Dendritic cell treated with granulocyte-macrophage colony-stimulating factor and Interleukin-4, amounts not matched to agents 40 ng/mL and 50 ng/mL, for 4 days (primary cell): ENCODE measurements around the gene SCAF4.

ENCODE experiments used
- H3K27ac Mint-ChIP-seq: one replicate; pipeline ENCODE4 v1.8.0; 2022; ENCODE audit warnings: mild to moderate bottlenecking, mixed read lengths
- H3K27me3 Mint-ChIP-seq: one replicate; pipeline ENCODE4 v1.8.0; 2022; ENCODE audit warnings: mild to moderate bottlenecking, mixed read lengths
- H3K36me3 Mint-ChIP-seq: one replicate; pipeline ENCODE4 v1.8.0; 2022; ENCODE audit warnings: low read depth, mixed read lengths
- H3K4me1 Mint-ChIP-seq: one replicate; pipeline ENCODE4 v1.8.0; 2022; ENCODE audit warnings: low read depth, mixed read lengths
- H3K4me3 Mint-ChIP-seq: one replicate; pipeline ENCODE4 v1.8.0; 2022; ENCODE audit warnings: mild to moderate bottlenecking, moderate library complexity, mixed read lengths
- H3K9me3 Mint-ChIP-seq: one replicate; pipeline ENCODE4 v1.8.0; 2022; ENCODE audit warnings: mixed read lengths
- intact Hi-C: fragments of 100-400 bp; cut with micrococcal nuclease; formaldehyde crosslinking; loops from one replicate; pipeline ENCODE4 v1.15.0; 2022

SCAF4 gene

DNA sequence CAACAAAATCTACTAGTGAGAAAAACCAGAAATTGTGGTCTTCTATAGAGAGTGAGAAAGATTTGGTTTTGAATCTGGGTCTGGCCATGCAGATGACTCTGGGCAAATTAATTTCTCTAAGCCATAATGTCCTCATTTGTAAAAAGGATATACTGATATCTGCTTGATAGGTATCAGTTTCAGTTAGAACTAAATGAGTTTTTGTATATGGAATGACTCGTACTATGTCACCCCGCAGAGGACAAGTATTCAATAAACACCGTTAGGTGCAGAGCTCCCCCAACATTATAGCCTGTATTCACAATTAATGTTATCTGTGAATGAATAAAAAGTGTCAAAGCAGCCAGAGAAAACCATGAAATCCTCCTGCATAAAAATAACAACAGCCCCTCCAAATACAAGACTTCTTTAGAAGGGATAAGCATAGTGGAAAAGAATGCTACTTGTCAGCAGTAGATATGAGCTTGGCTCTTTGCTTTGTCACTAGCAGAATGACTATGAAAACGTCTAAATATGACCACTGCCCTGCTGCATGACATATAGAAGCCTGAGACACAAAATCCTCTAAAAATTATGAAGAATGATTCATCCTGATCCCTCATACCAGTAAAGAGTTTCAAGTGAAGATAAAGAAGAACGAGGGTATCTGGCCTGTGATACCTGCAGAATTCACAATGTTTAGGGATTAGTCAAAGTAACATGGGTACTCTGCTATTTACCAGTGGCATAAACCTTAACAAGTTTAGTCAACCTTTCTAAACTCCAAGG lies 17.8 kb downstream of the SCAF4 start:
- Mint-ChIP-seq H3K27ac (no peak overlapping the region), H3K36me3 (no peaks in the 10 kb centered on the region), H3K4me3 (no peak overlapping the region), H3K9me3 (no peaks in the 10 kb centered on the region), H3K4me1 (peaks cover 31% of the 10 kb centered on the region), H3K27me3 (no peaks in the 10 kb centered on the region)
- intact Hi-C loops, result no loop called here

DNA sequence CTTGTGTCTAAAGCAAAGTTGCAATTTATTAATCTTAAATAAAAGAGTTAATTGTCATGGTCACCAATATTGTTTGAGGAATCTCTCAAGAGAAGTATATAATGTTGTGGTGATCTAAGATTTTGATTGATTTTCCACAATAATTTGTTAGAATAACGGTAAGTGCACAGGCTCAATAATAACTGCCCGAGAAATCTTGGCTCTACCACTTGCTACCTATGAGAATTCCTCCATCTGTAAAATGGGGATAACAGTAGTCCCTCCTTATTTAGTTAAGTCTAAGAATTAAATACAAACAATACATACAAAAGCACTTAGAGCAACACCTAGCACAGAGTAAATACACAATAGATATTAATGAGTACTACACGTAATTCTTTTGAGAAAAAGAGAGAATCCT lies 18.8 kb downstream of the SCAF4 start:
- Mint-ChIP-seq H3K4me3 (no peak overlapping the region), H3K9me3 (no peaks in the 10 kb centered on the region), H3K27me3 (no peaks in the 10 kb centered on the region), H3K36me3 (no peaks in the 10 kb centered on the region), H3K4me1 (peaks cover 33% of the 10 kb centered on the region), H3K27ac (no peak overlapping the region)
- intact Hi-C loops, result no loop called here

DNA sequence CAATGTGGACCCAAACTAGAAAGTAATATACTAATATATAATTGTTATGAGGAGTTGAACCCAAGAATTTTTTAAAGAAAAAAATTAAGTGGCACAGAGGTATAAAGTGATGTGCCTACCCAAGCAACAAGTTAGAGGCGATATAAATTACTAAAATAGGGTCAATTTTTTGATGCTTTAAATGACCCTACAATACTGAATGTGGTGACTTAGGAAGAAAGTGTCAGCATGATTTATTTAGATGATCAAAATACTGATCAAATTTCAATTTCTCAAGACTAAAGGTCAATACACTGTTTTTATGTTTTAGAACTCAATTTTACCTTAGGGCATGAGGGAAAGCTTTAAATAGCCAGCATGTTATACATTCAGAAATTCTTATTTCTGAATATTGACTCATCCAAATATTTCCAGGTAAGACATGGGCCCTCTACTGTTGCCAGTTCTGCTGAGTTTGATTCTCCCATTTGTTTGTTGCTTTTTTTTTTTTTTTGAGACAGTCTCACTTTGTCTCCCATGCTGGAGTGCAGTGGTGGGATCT lies 20.1 kb downstream of the SCAF4 start:
- Mint-ChIP-seq H3K36me3 (no peaks in the 10 kb centered on the region), H3K27ac (no peak overlapping the region), H3K9me3 (no peaks in the 10 kb centered on the region), H3K4me1 (peaks cover 35% of the 10 kb centered on the region), H3K4me3 (no peak overlapping the region), H3K27me3 (no peaks in the 10 kb centered on the region)
- intact Hi-C loops, result no loop called here

DNA sequence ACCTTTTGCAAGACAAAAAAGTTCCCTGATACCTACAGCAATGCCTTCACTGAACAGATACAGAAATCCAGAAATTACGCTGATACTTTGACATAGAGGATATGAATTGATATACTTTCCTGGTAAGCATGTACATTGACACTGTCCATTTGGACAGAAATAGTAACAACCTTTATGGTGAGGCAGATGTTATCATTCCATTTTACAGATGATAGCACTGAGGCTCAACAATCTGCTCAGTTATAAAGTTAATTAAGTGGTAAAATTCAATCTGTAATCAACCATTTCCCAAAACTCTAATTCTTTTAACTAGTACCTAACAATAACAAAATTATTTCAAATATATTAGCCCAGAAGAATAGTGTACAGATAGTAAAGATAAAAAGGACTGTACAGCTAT lies 20.6 kb downstream of the SCAF4 start:
- intact Hi-C loops, result no loop called here
- H3K4me3 Mint-ChIP-seq, result no peak overlapping the region
- H3K4me1 Mint-ChIP-seq, result peaks cover 39% of the 10 kb centered on the region
- H3K9me3 Mint-ChIP-seq, result no peaks in the 10 kb centered on the region
- H3K36me3 Mint-ChIP-seq, result no peaks in the 10 kb centered on the region
- no peak overlapping the region for H3K27ac Mint-ChIP-seq
- no peaks in the 10 kb centered on the region for H3K27me3 Mint-ChIP-seq

DNA sequence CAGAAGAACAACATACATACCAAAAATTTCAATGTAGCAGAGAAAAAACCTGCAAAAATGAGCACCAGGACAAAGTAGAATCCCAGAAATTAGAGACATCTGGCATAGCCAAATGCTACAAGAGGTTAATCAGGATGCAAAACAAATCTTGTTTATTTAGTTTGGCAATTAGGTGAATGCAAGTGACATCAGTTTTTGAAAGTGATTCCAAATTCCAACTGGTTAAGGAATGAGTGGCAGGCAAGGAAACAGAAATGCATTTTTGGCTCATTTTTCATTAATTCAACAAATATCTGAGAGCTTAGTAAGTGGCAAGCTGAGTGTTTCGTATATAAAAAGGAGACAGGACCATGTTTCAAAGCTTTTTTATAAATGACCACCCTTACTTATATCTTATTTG lies 21.3 kb downstream of the SCAF4 start:
- H3K27me3 Mint-ChIP-seq, result no peaks in the 10 kb centered on the region
- H3K27ac Mint-ChIP-seq, result no peak overlapping the region
- intact Hi-C loops, result no loop called here
- H3K4me3 Mint-ChIP-seq, result no peak overlapping the region
- H3K9me3 Mint-ChIP-seq, result no peaks in the 10 kb centered on the region
- H3K4me1 Mint-ChIP-seq, result peaks cover 41% of the 10 kb centered on the region
- H3K36me3 Mint-ChIP-seq, result no peaks in the 10 kb centered on the region

DNA sequence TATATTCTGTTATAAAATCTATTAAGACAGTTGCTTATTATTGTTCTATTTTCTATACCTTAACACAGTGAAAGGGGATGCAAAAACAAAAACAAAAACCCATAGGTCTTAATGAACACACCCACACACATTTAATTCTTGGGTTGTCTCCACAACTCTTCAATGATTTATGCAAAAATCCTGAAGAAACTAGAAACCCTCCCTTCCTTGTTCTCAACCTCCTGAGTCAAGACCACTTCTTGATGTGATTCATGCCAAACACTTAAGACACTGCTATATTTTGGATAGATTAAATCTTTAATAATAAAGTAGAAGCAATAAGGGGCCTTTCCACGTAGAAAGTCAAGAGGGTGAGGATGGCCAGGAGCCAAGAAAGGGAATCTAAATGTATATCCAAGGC lies 23.4 kb downstream of the SCAF4 start:
- Mint-ChIP-seq H3K27ac (no peak overlapping the region), H3K27me3 (no peaks in the 10 kb centered on the region), H3K4me1 (peaks cover 29% of the 10 kb centered on the region), H3K4me3 (no peak overlapping the region), H3K36me3 (peaks cover 12% of the 10 kb centered on the region), H3K9me3 (no peaks in the 10 kb centered on the region)
- intact Hi-C loops, result no loop called here

DNA sequence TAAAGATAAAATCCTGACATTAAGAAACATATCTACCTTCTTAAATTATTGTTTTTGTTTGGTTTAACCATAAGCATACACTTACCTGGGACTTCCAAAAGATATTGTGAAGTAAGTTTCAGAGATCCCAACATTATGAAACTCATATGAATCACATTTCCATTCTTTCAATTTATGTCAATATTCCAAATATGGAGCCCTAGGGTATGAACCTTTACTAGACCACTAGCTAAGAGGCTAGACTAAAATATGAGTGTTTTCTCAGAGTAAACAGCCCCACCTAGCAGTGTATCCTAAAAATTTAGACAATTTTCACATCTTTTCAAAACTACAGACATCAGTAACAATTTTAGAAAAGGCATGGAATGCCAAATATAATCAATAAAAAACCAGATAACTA lies 24.4 kb downstream of the SCAF4 start:
- Mint-ChIP-seq H3K4me1 (peaks cover 29% of the 10 kb centered on the region), H3K27ac (no peak overlapping the region)

DNA sequence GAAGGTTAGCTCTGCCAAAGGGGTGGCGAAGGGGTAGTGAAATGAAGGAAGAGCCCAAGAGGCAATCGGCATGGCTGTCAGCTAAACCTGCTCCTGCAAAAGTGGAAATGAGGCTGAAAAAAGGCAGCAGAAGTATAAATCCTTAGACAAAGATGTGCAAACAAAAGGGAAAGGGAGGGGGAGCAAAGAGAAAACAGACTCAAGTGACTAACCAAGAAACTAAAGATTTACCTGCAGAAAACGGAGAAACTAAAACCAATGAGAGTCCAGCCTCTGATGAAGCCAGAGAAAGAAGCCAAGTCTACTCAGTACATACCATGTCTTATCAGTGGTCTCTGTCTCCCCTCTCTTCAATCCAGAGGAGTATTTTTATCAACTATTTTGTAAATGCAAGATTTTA lies 25.4 kb downstream of the SCAF4 start:
- Mint-ChIP-seq H3K36me3 (peaks cover 22% of the 10 kb centered on the region), H3K4me1 (peaks cover 32% of the 10 kb centered on the region), H3K27ac (no peak overlapping the region), H3K27me3 (no peaks in the 10 kb centered on the region), H3K4me3 (no peak overlapping the region), H3K9me3 (no peaks in the 10 kb centered on the region)
- intact Hi-C loops, result no loop called here

More for the DNA sequence above, 24.4 kb downstream of the SCAF4 start:
- intact Hi-C loops, result no loop called here
- Mint-ChIP-seq H3K9me3 (no peaks in the 10 kb centered on the region), H3K4me3 (no peak overlapping the region), H3K36me3 (peaks cover 13% of the 10 kb centered on the region), H3K27me3 (no peaks in the 10 kb centered on the region)

DNA sequence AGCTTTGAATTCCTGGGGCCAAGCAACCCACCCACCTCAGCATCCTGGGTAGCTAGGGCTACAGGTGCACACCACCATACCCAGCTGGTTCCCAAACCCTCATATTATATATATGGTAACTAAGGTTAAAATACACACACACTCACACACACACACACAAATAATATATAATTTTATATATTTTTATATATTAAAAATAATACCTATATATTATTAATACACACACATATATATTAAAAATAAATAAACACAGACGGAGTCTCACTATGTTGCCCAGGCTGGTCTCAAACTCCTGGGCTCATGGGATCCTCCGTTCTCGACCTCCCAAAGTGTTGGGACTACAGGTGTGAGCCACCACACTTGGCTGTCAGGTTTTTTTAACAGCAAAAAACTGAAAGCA lies 31.9 kb downstream of the SCAF4 start:
- intact Hi-C loops, result no loop called here
- H3K4me3 Mint-ChIP-seq, result no peak overlapping the region
- H3K4me1 Mint-ChIP-seq, result peaks cover 6% of the 10 kb centered on the region
- H3K27ac Mint-ChIP-seq, result no peak overlapping the region
- no peaks in the 10 kb centered on the region for H3K9me3 Mint-ChIP-seq
- H3K27me3 Mint-ChIP-seq, result no peaks in the 10 kb centered on the region
- peaks cover 67% of the 10 kb centered on the region for H3K36me3 Mint-ChIP-seq

DNA sequence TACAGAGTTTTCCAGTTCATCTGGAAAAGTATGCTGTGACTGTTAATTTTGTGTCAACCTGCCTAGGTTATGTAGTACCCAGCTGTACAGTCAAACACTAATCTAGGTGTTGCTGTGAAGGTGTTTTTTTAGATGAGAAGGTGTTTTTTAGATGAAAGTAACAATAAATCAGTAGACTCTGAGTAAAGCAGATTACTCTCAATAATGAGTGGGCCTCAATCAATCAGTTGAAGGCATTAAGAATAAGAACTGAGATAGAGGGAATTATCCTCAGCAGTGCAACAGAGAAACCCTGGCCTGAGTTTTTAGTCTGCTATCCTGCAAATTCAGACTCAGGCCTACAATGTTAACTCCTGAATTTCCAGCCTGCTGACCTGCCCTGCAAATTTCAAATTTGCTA lies 33.5 kb downstream of the SCAF4 start:
- intact Hi-C loops, result no loop called here
- no peaks in the 10 kb centered on the region for H3K27me3 Mint-ChIP-seq
- peaks cover 11% of the 10 kb centered on the region for H3K4me1 Mint-ChIP-seq
- H3K27ac Mint-ChIP-seq, result no peak overlapping the region
- no peaks in the 10 kb centered on the region for H3K9me3 Mint-ChIP-seq
- no peak overlapping the region for H3K4me3 Mint-ChIP-seq
- H3K36me3 Mint-ChIP-seq, result peaks cover 72% of the 10 kb centered on the region

DNA sequence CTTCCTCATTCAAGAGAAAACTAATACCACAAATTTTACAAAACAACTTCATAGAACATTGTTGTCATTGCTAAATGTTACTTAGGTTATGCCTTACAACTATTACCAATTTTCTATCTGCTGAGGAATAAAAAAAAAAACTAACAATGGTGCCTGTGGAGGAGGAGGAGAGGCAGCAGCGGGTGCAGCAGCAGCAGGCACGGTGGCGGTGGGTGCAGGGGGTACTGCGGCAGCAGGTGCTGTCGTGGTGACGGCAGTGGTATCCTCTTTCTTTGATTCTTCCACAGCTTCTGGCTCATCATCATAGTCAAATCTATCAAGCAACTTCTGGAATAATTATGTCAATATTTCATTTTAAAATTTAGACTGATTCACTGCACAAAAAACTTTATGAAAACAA lies 35.5 kb downstream of the SCAF4 start:
- intact Hi-C loops, result no loop called here
- Mint-ChIP-seq H3K36me3 (peaks cover 75% of the 10 kb centered on the region), H3K27me3 (no peaks in the 10 kb centered on the region), H3K9me3 (no peaks in the 10 kb centered on the region), H3K4me1 (peaks cover 6% of the 10 kb centered on the region), H3K27ac (no peak overlapping the region), H3K4me3 (no peak overlapping the region)

DNA sequence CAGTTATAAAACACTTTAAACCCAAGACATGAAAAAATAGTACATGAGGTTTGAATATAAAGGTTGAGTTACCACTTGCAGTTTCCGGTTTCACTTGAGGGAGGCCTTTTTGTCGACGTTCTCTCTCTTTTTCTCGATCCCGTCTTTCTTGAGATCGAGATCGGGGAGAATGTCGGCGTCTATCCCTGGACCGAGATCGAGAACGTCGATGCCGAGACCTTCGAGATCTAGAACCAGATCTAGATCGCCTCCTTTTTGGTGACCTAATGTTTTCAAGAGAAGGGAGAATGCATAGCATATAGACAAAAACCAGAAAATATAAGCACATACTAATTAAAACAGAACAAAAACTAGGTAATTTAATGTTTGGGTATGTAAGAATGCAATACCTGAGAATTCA lies 38.7 kb downstream of the SCAF4 start:
- H3K36me3 Mint-ChIP-seq, result peaks cover 80% of the 10 kb centered on the region
- no peak overlapping the region for H3K4me3 Mint-ChIP-seq
- H3K27ac Mint-ChIP-seq, result no peak overlapping the region
- H3K27me3 Mint-ChIP-seq, result no peaks in the 10 kb centered on the region
- peaks cover 5% of the 10 kb centered on the region for H3K4me1 Mint-ChIP-seq
- H3K9me3 Mint-ChIP-seq, result no peaks in the 10 kb centered on the region
- intact Hi-C loops, result no loop called here

DNA sequence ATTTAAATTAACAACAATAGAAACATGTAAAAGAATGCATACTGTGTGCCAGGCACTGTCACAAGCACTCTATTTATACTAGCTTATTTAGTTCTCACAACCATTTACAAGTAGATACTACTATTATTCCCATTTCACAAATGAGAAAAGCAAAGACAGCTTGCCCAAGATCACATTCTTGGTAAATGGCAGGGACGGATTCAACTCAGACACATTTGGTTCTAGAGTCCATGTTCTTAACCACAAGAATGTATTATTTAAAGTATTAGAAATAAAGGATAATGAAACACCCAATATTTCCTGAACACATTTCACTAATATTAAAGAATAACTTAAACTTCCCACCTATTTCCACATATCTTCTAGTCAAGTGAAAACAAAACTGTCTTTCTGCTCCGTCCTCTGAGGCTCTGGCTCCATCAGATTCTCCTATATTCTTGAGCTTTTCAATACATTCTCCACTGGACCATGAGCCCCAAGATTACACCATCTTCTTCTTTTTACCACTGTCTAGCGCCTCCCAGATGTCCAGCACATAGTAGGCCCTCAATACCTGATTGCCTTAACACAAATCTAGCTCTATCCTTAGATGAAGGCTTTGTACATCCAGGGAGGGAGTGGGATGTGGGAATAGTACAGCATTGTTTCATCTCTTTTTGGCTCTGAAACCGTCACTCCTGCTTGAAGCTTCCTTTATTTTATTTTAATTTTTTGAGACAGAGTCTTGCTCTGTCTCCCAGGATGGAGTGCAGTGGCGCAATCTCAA lies 43.1 kb downstream of the SCAF4 start:
- Mint-ChIP-seq H3K9me3 (no peaks in the 10 kb centered on the region), H3K4me1 (no peaks in the 10 kb centered on the region), H3K27me3 (no peaks in the 10 kb centered on the region), H3K4me3 (no peak overlapping the region), H3K36me3 (peaks cover 93% of the 10 kb centered on the region), H3K27ac (no peak overlapping the region)
- intact Hi-C loops, result no loop called here

DNA sequence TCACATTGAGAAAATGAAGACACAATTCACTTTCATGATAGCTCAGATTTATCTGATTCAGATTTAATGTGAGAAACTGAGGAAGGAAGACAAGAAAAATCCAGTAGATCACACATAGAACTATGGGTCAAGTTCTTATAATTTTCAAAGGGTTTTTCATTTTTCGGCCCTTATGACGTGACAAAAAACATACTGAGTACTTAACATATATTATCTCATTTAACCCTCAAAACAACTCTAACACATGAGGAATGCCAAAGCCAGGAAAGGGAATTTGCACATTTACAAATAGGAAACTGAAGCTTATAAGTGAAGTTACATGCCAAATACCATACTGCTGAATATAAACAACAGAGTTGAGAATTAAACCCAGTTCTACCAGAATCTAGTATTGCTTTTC lies 44.8 kb downstream of the SCAF4 start:
- Mint-ChIP-seq H3K36me3 (peaks cover 89% of the 10 kb centered on the region), H3K4me3 (no peak overlapping the region), H3K4me1 (no peaks in the 10 kb centered on the region), H3K27me3 (no peaks in the 10 kb centered on the region), H3K27ac (no peak overlapping the region), H3K9me3 (no peaks in the 10 kb centered on the region)
- intact Hi-C loops, result no loop called here
